ENCODE measurements around the gene OCA2.

The OCA2 gene

GRCh38 chr15:28078191-28078719 is 20.9 kb downstream of the OCA2 start:
- DNase-seq (ENCODE audit: low read depth), result no peak

GRCh38 chr15:28075573-28075972 is 23.5 kb downstream of the OCA2 start:
- no peak for DNase-seq (ENCODE audit: low read depth)

- DNase-seq (ENCODE audit: low read depth), result no peak
These were observed 30.2 kb downstream of the OCA2 start for GRCh38 chr15:28068930-28069329.

- DNase-seq (ENCODE audit: low read depth), result no peak
These were observed 32.9 kb downstream of the OCA2 start for GRCh38 chr15:28066231-28066630.

GRCh38 chr15:28060005-28060404 is 39.1 kb downstream of the OCA2 start:
- DNase-seq (ENCODE audit: low read depth), result no peak

GRCh38 chr15:28058082-28058481 is 41.0 kb downstream of the OCA2 start:
- DNase-seq (ENCODE audit: low read depth), result no peak

GRCh38 chr15:28051955-28052633 is 47.0 kb downstream of the OCA2 start:
- no peak for DNase-seq (ENCODE audit: low read depth)

- no peak for DNase-seq (ENCODE audit: low read depth)
These were observed 49.5 kb downstream of the OCA2 start for GRCh38 chr15:28049581-28049980.

- no peak for DNase-seq (ENCODE audit: low read depth)
These were observed 51.8 kb downstream of the OCA2 start for GRCh38 chr15:28047277-28047676.

- no peak for DNase-seq (ENCODE audit: low read depth)
These were observed 54.9 kb downstream of the OCA2 start for GRCh38 chr15:28044121-28044672.

- no peak for DNase-seq (ENCODE audit: low read depth)
These were observed 55.4 kb downstream of the OCA2 start for GRCh38 chr15:28043691-28044091.

- DNase-seq (ENCODE audit: low read depth), result no peak
These were observed 61.0 kb downstream of the OCA2 start for GRCh38 chr15:28037969-28038590.

- DNase-seq (ENCODE audit: low read depth), result no peak
These were observed 65.7 kb downstream of the OCA2 start for GRCh38 chr15:28033443-28033842.

- no peak for DNase-seq (ENCODE audit: low read depth)
These were observed 68.3 kb downstream of the OCA2 start for GRCh38 chr15:28030801-28031200.

GRCh38 chr15:28027714-28028076 is 71.4 kb downstream of the OCA2 start:
- no peak for DNase-seq (ENCODE audit: low read depth)

- no peak for DNase-seq (ENCODE audit: low read depth)
These were observed 72.1 kb downstream of the OCA2 start for GRCh38 chr15:28026764-28027713.

- DNase-seq (ENCODE audit: low read depth), result no peak
These were observed 72.9 kb downstream of the OCA2 start for GRCh38 chr15:28026221-28026620.

GRCh38 chr15:28025413-28025812 is 73.7 kb downstream of the OCA2 start:
- no peak for DNase-seq (ENCODE audit: low read depth)

GRCh38 chr15:28024889-28025250 is 74.2 kb downstream of the OCA2 start:
- DNase-seq (ENCODE audit: low read depth), result no peak

GRCh38 chr15:28023933-28024888 is 74.9 kb downstream of the OCA2 start:
- no peak for DNase-seq (ENCODE audit: low read depth)

GRCh38 chr15:28023422-28023821 is 75.7 kb downstream of the OCA2 start:
- DNase-seq (ENCODE audit: low read depth), result no peak

All from stimulated activated CD8-positive, alpha-beta memory T cell treated with anti-CD3 and anti-CD28 coated beads, Interleukin-15, amount 100 ng/mL, for 24 hours (primary cell).